ENCODE data around the gene PSMG3. TPM values are rescaled to one million over a fixed set of nuclear protein-coding genes. Genes with fewer than 3 reads are reported as not detected.

The PSMG3 gene
- total RNA-seq: 37.9 and 56.0 TPM in 2 replicates

GRCh38 chr7:1569833-1570632 lies at the start of gene PSMG3:
Gene PSMG3, minus strand, starts transcription at chr7:1570032. Its CDS starts 693 bp downstream, at chr7:1569339.

GRCh38 chr7:1555813-1556543 lies 13.9 kb downstream of the PSMG3 start, which contains the start of gene TMEM184A:
Gene TMEM184A, minus strand, starts transcription at chr7:1556205. Its CDS starts 721 bp downstream, at chr7:1555484.

Other genes starting within 250 kb of the PSMG3 start
- gene MICALL2, start 110.6 kb downstream of the PSMG3 start, total RNA-seq: 6.2 and 33.7 TPM in 2 replicates
- 23.2 and 55.6 TPM in 2 replicates for gene INTS1, start 65.6 kb downstream of the PSMG3 start, total RNA-seq
- gene MAFK, start 39.3 kb downstream of the PSMG3 start, total RNA-seq: 31.8 and 40.9 TPM in 2 replicates
- gene TMEM184A, start 13.8 kb downstream of the PSMG3 start, total RNA-seq: 8.5 and 22.2 TPM in 2 replicates
- under 0.01 and 0.57 TPM in 2 replicates for gene ELFN1, start 100.2 kb upstream of the PSMG3 start, total RNA-seq

Measured in nasal cavity respiratory epithelium epithelial cell of viscerocranial mucosa (primary cell).